Neural progenitor cell (in vitro differentiated cells): Measurements from ENCODE around the gene LBR. TPM values are rescaled to one million over a fixed set of nuclear protein-coding genes. Genes with fewer than 3 reads are reported as not detected.
A peak's percentile ranks its signal among the peaks of the same experiment; 100 is the strongest.

Source experiments
- DNase-seq: peaks from one replicate; pipeline ENCODE4 v3.0.0-alpha.2; 2016; ENCODE audit warnings: low spot score
- H2AFZ ChIP-seq: fragments of 200-600 bp; sonication (generic); replicated peaks from 2 replicates; pipeline ENCODE4 v1.6.1; 2016; ENCODE audit warnings: antibody characterized with exemption
- H3F3A ChIP-seq: fragments of 200-600 bp; sonication (generic); 2 replicates; pipeline ENCODE4 v1.6.1; 2016; ENCODE audit warnings: antibody characterized with exemption, low read depth
- H3K27ac ChIP-seq: fragments of 200-600 bp; sonication (generic); 2 replicates; pipeline ENCODE4 v1.5.1; 2016; ENCODE audit warnings: mild to moderate bottlenecking
- H3K27me3 ChIP-seq: fragments of 200-600 bp; sonication (generic); 2 replicates; pipeline ENCODE4 v1.6.1; 2016; ENCODE audit warnings: mild to moderate bottlenecking, moderate library complexity
- H3K36me3 ChIP-seq: fragments of 200-600 bp; sonication (generic); 2 replicates; pipeline ENCODE4 v1.5.1; 2016
- H3K4me1 ChIP-seq: fragments of 200-600 bp; sonication (generic); 2 replicates; pipeline ENCODE4 v1.6.1; 2016; ENCODE audit warnings: mixed run types
- H3K4me2 ChIP-seq: fragments of 200-600 bp; sonication (generic); 2 replicates; pipeline ENCODE4 v1.6.1; 2016
- H3K4me3 ChIP-seq: fragments of 200-600 bp; sonication (generic); 2 replicates; pipeline ENCODE4 v1.5.1; 2016
- H3K79me2 ChIP-seq: fragments of 200-600 bp; sonication (generic); 2 replicates; pipeline ENCODE4 v1.6.1; 2016; ENCODE audit warnings: low read depth
- H3K9ac ChIP-seq: fragments of 200-600 bp; sonication (generic); 2 replicates; pipeline ENCODE4 v1.6.1; 2016
- H3K9me3 ChIP-seq: fragments of 200-600 bp; sonication (generic); 2 replicates; pipeline ENCODE4 v1.5.1; 2016; ENCODE audit warnings: low read depth
- H4K20me1 ChIP-seq: fragments of 200-600 bp; sonication (generic); 2 replicates; pipeline ENCODE4 v1.6.1; 2016; ENCODE audit warnings: low read depth
- H3K27ac Mint-ChIP-seq: 3 replicates; pipeline ENCODE4 v1.8.0; 2021; ENCODE audit warnings: mixed read lengths
- H3K27me3 Mint-ChIP-seq: 2 replicates; pipeline ENCODE4 v1.8.0; 2022; ENCODE audit warnings: low read depth, mild to moderate bottlenecking, inconsistent platforms, moderate library complexity, mixed read lengths; ENCODE audit not compliant: insufficient read depth
- H3K36me3 Mint-ChIP-seq: 3 replicates; pipeline ENCODE4 v1.8.0; 2021; ENCODE audit warnings: mixed read lengths
- H3K4me1 Mint-ChIP-seq: 3 replicates; pipeline ENCODE4 v1.8.0; 2021; ENCODE audit warnings: mixed read lengths
- H3K4me3 Mint-ChIP-seq: 3 replicates; pipeline ENCODE4 v1.8.0; 2021; ENCODE audit warnings: mild to moderate bottlenecking, moderate library complexity, mixed read lengths
- H3K9me3 Mint-ChIP-seq: 3 replicates; pipeline ENCODE4 v1.8.0; 2020; ENCODE audit warnings: mixed read lengths
- EZH2 ChIP-seq: fragments of 200-600 bp; sonication (generic); IDR thresholded peaks from 2 replicates; pipeline ENCODE4 v1.6.1; 2017; ENCODE audit warnings: antibody characterized with exemption, mild to moderate bottlenecking, moderate library complexity
- EZH2phosphoT487 ChIP-seq: fragments of 200-600 bp; sonication (generic); IDR thresholded peaks from 2 replicates; pipeline ENCODE4 v1.6.1; 2017; ENCODE audit warnings: antibody characterized with exemption
- total RNA-seq: library from RNA; depleted of rRNA; stranded (reverse); fragments of >200 nt; gene quantifications from 2 replicates; pipeline ENCODE4 v1.2.3, GENCODE V29; 2015; ENCODE audit warnings: low replicate concordance
- TF ChIP-seq, protein P1 (sequence below): fragments of 200-600 bp; sonication (generic); IDR thresholded peaks from 2 replicates; pipeline ENCODE4 v1.5.1; 2017; ENCODE audit warnings: antibody characterized with exemption, mild to moderate bottlenecking

LBR gene
- total RNA-seq = 116 and 171 TPM in 2 replicates

GRCh38 chr1:225427235-225428067 lies at the start of gene LBR:
Gene LBR, minus strand, starts transcription at chr1:225428038. Its CDS starts 3,963 bp downstream, at chr1:225424075.
- Histone ChIP-seq H2AFZ (peak within 1 kb of the TSS; percentile 88), H3K4me3 (peak within 1 kb of the TSS; percentile 86), H3K27ac (peak within 1 kb of the TSS; percentile 86), H4K20me1 (peaks cover 52% of the 10 kb centered on the region), H3F3A (peaks cover 12% of the 10 kb centered on the region), H3K27me3 (peaks cover 8% of the 10 kb centered on the region), H3K9ac (peak within 1 kb of the TSS; percentile 64), H3K4me1 (peaks cover 18% of the 10 kb centered on the region), H3K36me3 (no peaks in the 10 kb centered on the region), H3K79me2 (peaks cover 54% of the 10 kb centered on the region), H3K9me3 (peaks cover 4% of the 10 kb centered on the region), H3K4me2 (peak within 1 kb of the TSS; percentile 91)
- Mint-ChIP-seq H3K27ac (peak within 1 kb of the TSS; percentile 99), H3K36me3 (peaks cover 6% of the 10 kb centered on the region), H3K27me3 (peaks cover 10% of the 10 kb centered on the region), H3K4me3 (peak within 1 kb of the TSS; percentile 99), H3K9me3 (peaks cover 10% of the 10 kb centered on the region), H3K4me1 (peaks cover 44% of the 10 kb centered on the region)
- TF ChIP-seq, protein P1, sequence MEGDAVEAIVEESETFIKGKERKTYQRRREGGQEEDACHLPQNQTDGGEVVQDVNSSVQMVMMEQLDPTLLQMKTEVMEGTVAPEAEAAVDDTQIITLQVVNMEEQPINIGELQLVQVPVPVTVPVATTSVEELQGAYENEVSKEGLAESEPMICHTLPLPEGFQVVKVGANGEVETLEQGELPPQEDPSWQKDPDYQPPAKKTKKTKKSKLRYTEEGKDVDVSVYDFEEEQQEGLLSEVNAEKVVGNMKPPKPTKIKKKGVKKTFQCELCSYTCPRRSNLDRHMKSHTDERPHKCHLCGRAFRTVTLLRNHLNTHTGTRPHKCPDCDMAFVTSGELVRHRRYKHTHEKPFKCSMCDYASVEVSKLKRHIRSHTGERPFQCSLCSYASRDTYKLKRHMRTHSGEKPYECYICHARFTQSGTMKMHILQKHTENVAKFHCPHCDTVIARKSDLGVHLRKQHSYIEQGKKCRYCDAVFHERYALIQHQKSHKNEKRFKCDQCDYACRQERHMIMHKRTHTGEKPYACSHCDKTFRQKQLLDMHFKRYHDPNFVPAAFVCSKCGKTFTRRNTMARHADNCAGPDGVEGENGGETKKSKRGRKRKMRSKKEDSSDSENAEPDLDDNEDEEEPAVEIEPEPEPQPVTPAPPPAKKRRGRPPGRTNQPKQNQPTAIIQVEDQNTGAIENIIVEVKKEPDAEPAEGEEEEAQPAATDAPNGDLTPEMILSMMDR = no peak
- no peak for TF ChIP-seq EZH2phosphoT487
- TF ChIP-seq EZH2 = no peak
- DNase-seq = peak; percentile 86

DNA sequence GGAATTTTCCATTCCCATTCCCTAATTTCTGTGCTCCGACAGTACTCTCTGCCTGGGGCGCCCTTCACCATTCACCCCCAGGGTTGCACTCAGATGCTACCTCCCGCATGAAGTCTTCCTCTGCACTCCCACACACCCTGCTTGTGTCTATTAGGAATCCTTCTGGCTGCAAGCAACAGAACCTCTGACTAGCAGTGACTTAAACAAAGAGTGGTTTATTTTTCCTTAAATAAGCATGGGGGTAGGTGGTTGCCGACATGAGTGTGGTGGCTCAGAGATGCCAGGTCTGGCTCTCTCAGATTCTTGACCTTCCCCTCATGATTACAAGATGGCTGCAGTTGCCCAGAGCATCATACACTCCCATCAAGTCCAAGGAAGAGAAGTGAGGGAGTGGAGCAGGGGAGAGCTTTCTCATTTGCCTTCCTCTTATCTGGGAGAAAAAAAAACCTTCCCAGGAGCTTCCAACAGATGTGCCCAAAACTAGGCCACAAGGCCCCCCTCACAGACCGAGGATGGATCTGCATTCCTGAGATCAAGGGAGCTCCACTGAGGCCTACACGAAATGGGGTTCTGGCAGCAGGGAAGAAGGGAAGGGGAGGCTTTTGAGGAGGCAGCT lies 49.6 kb upstream of the LBR start:
- H3K4me1 ChIP-seq = no peaks in the 10 kb centered on the region
- H3K4me2 ChIP-seq = no peak overlapping the region
- no peak for TF ChIP-seq EZH2
- TF ChIP-seq, protein P1 = no peak
- TF ChIP-seq EZH2phosphoT487 = no peak
- no peaks in the 10 kb centered on the region for H3K27me3 ChIP-seq
- no peak for DNase-seq
- no peaks in the 10 kb centered on the region for H3K36me3 ChIP-seq
- H3F3A ChIP-seq = no peaks in the 10 kb centered on the region
- Mint-ChIP-seq H3K9me3 (peaks cover 2% of the 10 kb centered on the region), H3K36me3 (no peaks in the 10 kb centered on the region), H3K27ac (no peak overlapping the region), H3K27me3 (peaks cover 14% of the 10 kb centered on the region), H3K4me3 (no peak overlapping the region), H3K4me1 (peaks cover 12% of the 10 kb centered on the region)
- no peaks in the 10 kb centered on the region for H3K79me2 ChIP-seq
- no peaks in the 10 kb centered on the region for H3K9me3 ChIP-seq
- no peak overlapping the region for H3K4me3 ChIP-seq
- no peaks in the 10 kb centered on the region for H4K20me1 ChIP-seq
- H3K9ac ChIP-seq = no peak overlapping the region
- H2AFZ ChIP-seq = no peak overlapping the region
- H3K27ac ChIP-seq = no peak overlapping the region

DNA sequence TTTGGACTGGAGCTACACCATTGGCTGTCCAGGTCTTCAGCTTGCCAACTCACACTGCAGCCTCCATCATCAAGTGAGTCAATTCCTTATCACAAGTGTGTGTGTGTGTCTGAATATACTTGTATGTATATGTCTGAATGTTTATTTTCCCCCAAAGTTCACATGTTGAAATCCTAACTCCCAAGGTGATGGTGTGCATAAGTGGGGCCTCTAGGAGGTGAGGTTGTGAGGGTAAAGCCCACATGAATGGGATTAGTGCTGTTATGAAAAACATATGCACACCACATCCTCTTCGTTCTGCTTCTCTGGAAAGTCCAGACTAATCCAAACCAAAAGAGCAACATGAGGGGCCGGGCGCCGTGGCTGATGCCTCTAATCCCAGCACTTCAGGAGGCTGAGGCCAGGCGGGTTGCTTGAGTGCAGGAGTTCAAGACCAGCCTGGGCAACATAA lies 48.7 kb upstream of the LBR start:
- H3K36me3 ChIP-seq = no peaks in the 10 kb centered on the region
- H3K4me3 Mint-ChIP-seq = no peak overlapping the region

More for the DNA sequence above, 48.7 kb upstream of the LBR start:
- Histone ChIP-seq H4K20me1 (no peaks in the 10 kb centered on the region), H2AFZ (no peak overlapping the region), H3K9ac (no peak overlapping the region), H3K79me2 (no peaks in the 10 kb centered on the region), H3K4me2 (no peak overlapping the region), H3K4me3 (no peak overlapping the region), H3K27me3 (no peaks in the 10 kb centered on the region), H3K9me3 (no peaks in the 10 kb centered on the region), H3K27ac (no peak overlapping the region), H3F3A (no peaks in the 10 kb centered on the region), H3K4me1 (no peaks in the 10 kb centered on the region)
- H3K27ac Mint-ChIP-seq = no peak overlapping the region
- peaks cover 14% of the 10 kb centered on the region for H3K27me3 Mint-ChIP-seq
- H3K36me3 Mint-ChIP-seq = no peaks in the 10 kb centered on the region
- TF ChIP-seq, protein P1 = no peak
- no peak for TF ChIP-seq EZH2
- no peak for TF ChIP-seq EZH2phosphoT487
- DNase-seq = no peak
- H3K4me1 Mint-ChIP-seq = peaks cover 11% of the 10 kb centered on the region
- H3K9me3 Mint-ChIP-seq = peaks cover 2% of the 10 kb centered on the region
